Loucy (cell line): ENCODE results near the gene OSM.

Source experiments
- CTCF ChIP-seq: fragments of 200-600 bp; sonication (generic); conservative IDR thresholded peaks from 2 replicates; pipeline ENCODE4 v1.5.1; 2014; ENCODE audit warnings: mild to moderate bottlenecking, antibody characterized with exemption, low read length
- EZH2phosphoT487 ChIP-seq: fragments of 200-600 bp; IDR thresholded peaks from 2 replicates; pipeline ENCODE4 v1.6.1; 2018; ENCODE audit warnings: antibody characterized with exemption, mild to moderate bottlenecking, moderate library complexity, borderline replicate concordance

GRCh38 chr22:30260682-30261081 lies 6.0 kb downstream of the OSM start:
- TF ChIP-seq CTCF (no peak), EZH2phosphoT487 (no peak)
